NCI-H446 (cell line): ENCODE data around the gene SLC22A23.

Experiments
- DNase-seq, 2 experiments: peaks; one replicate each; lab custom pipeline; 2025; lab: John Stamatoyannopoulos, UW

SLC22A23 gene

GRCh38 chr6:3353213-3353903 is 103.5 kb downstream of the SLC22A23 start:
- no peak for DNase-seq

- no peak for DNase-seq
Measured at GRCh38 chr6:3352678-3353077, 104.2 kb downstream of the SLC22A23 start.

- no peak for DNase-seq
Measured at GRCh38 chr6:3351829-3352524, 104.9 kb downstream of the SLC22A23 start.

GRCh38 chr6:3351105-3351676 is 105.7 kb downstream of the SLC22A23 start:
- no peak for DNase-seq

GRCh38 chr6:3350252-3350796 is 106.5 kb downstream of the SLC22A23 start:
- no peak for DNase-seq

GRCh38 chr6:3349388-3350251 is 107.2 kb downstream of the SLC22A23 start:
- no peak for DNase-seq

- no peak for DNase-seq
Measured at GRCh38 chr6:3348821-3349220, 108.0 kb downstream of the SLC22A23 start.

GRCh38 chr6:3347826-3348225 is 109.0 kb downstream of the SLC22A23 start:
- DNase-seq = no peak

- no peak for DNase-seq
Measured at GRCh38 chr6:3347247-3347646, 109.6 kb downstream of the SLC22A23 start.

- DNase-seq = no peak
Measured at GRCh38 chr6:3346476-3346875, 110.4 kb downstream of the SLC22A23 start.

GRCh38 chr6:3345836-3346235 is 111.0 kb downstream of the SLC22A23 start:
- no peak for DNase-seq

- DNase-seq = no peak
Measured at GRCh38 chr6:3343089-3343883, 113.6 kb downstream of the SLC22A23 start.

GRCh38 chr6:3341467-3341866 is 115.4 kb downstream of the SLC22A23 start:
- no peak for DNase-seq

GRCh38 chr6:3340894-3341293 is 116.0 kb downstream of the SLC22A23 start:
- DNase-seq = no peak

- no peak for DNase-seq
Measured at GRCh38 chr6:3340358-3340802, 116.5 kb downstream of the SLC22A23 start.

GRCh38 chr6:3339811-3340210 is 117.0 kb downstream of the SLC22A23 start:
- no peak for DNase-seq

GRCh38 chr6:3337521-3338350 is 119.1 kb downstream of the SLC22A23 start:
- no peak for DNase-seq

- DNase-seq = no peak
Measured at GRCh38 chr6:3336859-3337515, 119.9 kb downstream of the SLC22A23 start.

- no peak for DNase-seq
Measured at GRCh38 chr6:3336066-3336786, 120.6 kb downstream of the SLC22A23 start.
